SK-N-SH treated with all-trans-retinoic acid at 6 μM for 48 hours (cell line): ENCODE measurements around the gene TNXB.
"Not testable (repeated sequence)": the region's sequence is repeated elsewhere in the genome, so short reads cannot be mapped to it uniquely, and the experiment has no call there.

ENCODE experiments used
- ATAC-seq: fragments of 200-7000 bp; cut with Tn5 transposase; 3 replicates; pipeline ENCODE4 v1.9.1; 2020; ENCODE audit warnings: mild to moderate bottlenecking, moderate library complexity
- ARNTL ChIP-seq: fragments of 450-650 bp; formaldehyde crosslinking; IDR thresholded peaks from 2 replicates; pipeline ENCODE4 v1.5.0; 2020; ENCODE audit warnings: low read depth, mild to moderate bottlenecking, moderate library complexity, borderline replicate concordance
- BACH2 ChIP-seq: fragments of 250-450 bp; sonication (Bioruptor Pico); IDR thresholded peaks from 2 replicates; pipeline ENCODE4 v1.9.0; 2021; ENCODE audit warnings: mild to moderate bottlenecking, borderline replicate concordance
- CREB5 ChIP-seq: fragments of 250-450 bp; sonication (Bioruptor Pico); IDR thresholded peaks from 2 replicates; pipeline ENCODE4 v1.5.1; 2020; ENCODE audit warnings: low read depth, mild to moderate bottlenecking, moderate library complexity
- CSDC2 ChIP-seq: fragments of 250-450 bp; sonication (Bioruptor Pico); IDR thresholded peaks from 2 replicates; pipeline ENCODE4 v1.5.0; 2020; ENCODE audit warnings: mild to moderate bottlenecking, moderate library complexity
- CSRNP3 ChIP-seq: fragments of 250-450 bp; sonication (Bioruptor Pico); IDR thresholded peaks from 2 replicates; pipeline ENCODE4 v1.5.1; 2021; ENCODE audit warnings: mild to moderate bottlenecking, moderate library complexity
- ESRRG ChIP-seq: fragments of 250-450 bp; sonication (Bioruptor Pico); IDR thresholded peaks from 2 replicates; pipeline ENCODE4 v1.6.1; 2021; ENCODE audit warnings: mild to moderate bottlenecking
- GLIS3 ChIP-seq: fragments of 250-450 bp; sonication (Bioruptor Pico); IDR thresholded peaks from 2 replicates; pipeline ENCODE4 v1.5.0; 2020; ENCODE audit warnings: mild to moderate bottlenecking, moderate library complexity
- ISL1 ChIP-seq: fragments of 250-450 bp; sonication (Bioruptor Pico); IDR thresholded peaks from 2 replicates; pipeline ENCODE4 v2.1.2; 2022; ENCODE audit warnings: mild to moderate bottlenecking, moderate library complexity
- OSR1 ChIP-seq: fragments of 250-450 bp; sonication (Bioruptor Pico); IDR thresholded peaks from 2 replicates; pipeline ENCODE4 v1.8.0; 2022; ENCODE audit warnings: moderate library complexity, mild to moderate bottlenecking, inconsistent platforms
- PPARA ChIP-seq: fragments of 250-450 bp; sonication (Bioruptor Pico); IDR thresholded peaks from 2 replicates; pipeline ENCODE4 v1.5.0; 2020; ENCODE audit warnings: mild to moderate bottlenecking, borderline replicate concordance
- RARB ChIP-seq: fragments of 250-450 bp; sonication (Bioruptor Pico); IDR thresholded peaks from 2 replicates; pipeline ENCODE4 v1.8.0; 2021; ENCODE audit warnings: mild to moderate bottlenecking, moderate library complexity
- SNAI2 ChIP-seq: fragments of 250-450 bp; sonication (Bioruptor Pico); IDR thresholded peaks from 2 replicates; pipeline ENCODE4 v1.5.0; 2020; ENCODE audit warnings: mild to moderate bottlenecking, moderate library complexity
- TCF4 ChIP-seq: fragments of 250-450 bp; sonication (Bioruptor Pico); IDR thresholded peaks from 2 replicates; pipeline ENCODE4 v1.8.0; 2021; ENCODE audit warnings: mild to moderate bottlenecking, moderate library complexity, borderline replicate concordance
- TOX ChIP-seq: fragments of 250-450 bp; sonication (Bioruptor Pico); IDR thresholded peaks from 2 replicates; pipeline ENCODE4 v1.8.0; 2021; ENCODE audit warnings: mild to moderate bottlenecking, moderate library complexity, borderline replicate concordance
- ZC3H10 ChIP-seq: fragments of 250-450 bp; sonication (Bioruptor Pico); IDR thresholded peaks from 2 replicates; pipeline ENCODE4 v1.5.1; 2021; ENCODE audit warnings: mild to moderate bottlenecking, moderate library complexity
- ZFP3 ChIP-seq: fragments of 250-450 bp; sonication (Bioruptor Pico); IDR thresholded peaks from 2 replicates; pipeline ENCODE4 v1.5.0; 2020; ENCODE audit warnings: mild to moderate bottlenecking, moderate library complexity
- ZFP30 ChIP-seq: fragments of 450-650 bp; formaldehyde crosslinking; IDR thresholded peaks from 2 replicates; pipeline ENCODE4 v1.5.0; 2022; ENCODE audit warnings: mild to moderate bottlenecking, moderate library complexity
- ZNF565 ChIP-seq: fragments of 450-650 bp; formaldehyde crosslinking; conservative IDR thresholded peaks from 2 replicates; pipeline ENCODE4 v1.5.0; 2020; ENCODE audit warnings: low read depth, mild to moderate bottlenecking, moderate library complexity
- ZNF70 ChIP-seq: fragments of 450-650 bp; formaldehyde crosslinking; IDR thresholded peaks from 2 replicates; pipeline ENCODE4 v1.5.0; 2020; ENCODE audit warnings: mild to moderate bottlenecking, moderate library complexity
- ZNF8 ChIP-seq: fragments of 450-650 bp; formaldehyde crosslinking; IDR thresholded peaks from 2 replicates; pipeline ENCODE4 v1.5.0; 2020; ENCODE audit warnings: mild to moderate bottlenecking, moderate library complexity
- TF ChIP-seq, protein P1 (sequence below): fragments of 250-450 bp; sonication (Bioruptor Pico); IDR thresholded peaks from 2 replicates; pipeline ENCODE4 v1.5.0; 2020; ENCODE audit warnings: mild to moderate bottlenecking, moderate library complexity
- TF ChIP-seq, protein P2 (sequence below): fragments of 250-450 bp; sonication (Bioruptor Pico); IDR thresholded peaks from 2 replicates; pipeline ENCODE4 v1.8.0; 2020; ENCODE audit warnings: mild to moderate bottlenecking, moderate library complexity, borderline replicate concordance

Gene TNXB

DNA sequence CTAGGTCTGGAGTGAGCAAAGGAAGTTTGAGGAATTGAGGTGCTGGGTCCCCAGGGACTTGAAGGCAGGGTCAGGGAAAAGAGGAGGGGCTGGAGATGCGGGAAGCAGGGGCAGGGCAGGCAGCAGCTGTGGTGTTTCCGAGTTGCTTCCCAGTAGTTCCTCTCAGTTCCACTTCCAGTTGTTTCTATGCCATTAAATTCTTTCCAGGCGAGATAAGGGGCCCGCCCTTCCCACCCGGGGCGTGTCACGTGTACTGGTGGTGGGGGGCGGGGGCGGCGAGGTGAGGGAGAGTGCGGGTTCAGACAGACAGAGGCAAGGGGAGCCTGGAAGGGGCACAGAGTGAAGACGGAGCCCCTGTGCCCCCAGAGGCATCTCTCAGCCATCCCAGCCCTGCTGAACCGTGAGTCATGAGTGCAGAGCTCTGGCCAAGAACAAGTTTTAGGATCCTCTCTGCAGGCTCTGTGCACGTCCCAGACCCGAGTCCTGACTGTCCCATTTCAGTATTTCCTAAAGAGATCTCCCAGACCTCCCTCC, 977 bp downstream of the TNXB start:
- peak; percentile 80 for ATAC-seq

GRCh38 chr6:32107406-32107805, 1.7 kb downstream of the TNXB start:
- no peak for ATAC-seq

More for the DNA sequence above, 977 bp downstream of the TNXB start:
- no peak for TF ChIP-seq BACH2 (CRISPR knock-in tag)

GRCh38 chr6:32105433-32105832, 3.7 kb downstream of the TNXB start:
- TF ChIP-seq CSDC2 = 0 out of 2 replicates have a peak, but pooled peaks have one; percentile 66
- no peak for TF ChIP-seq ZNF565 (CRISPR knock-in tag)
- ATAC-seq = peak; percentile 48

More at GRCh38 chr6:32107406-32107805, 1.7 kb downstream of the TNXB start:
- TF ChIP-seq PPARA (CRISPR knock-in tag) (no peak), SNAI2 (CRISPR knock-in tag) (no peak), ZNF8 (no peak), ISL1 (CRISPR knock-in tag) (no peak), CREB5 (CRISPR knock-in tag) (no peak), CSRNP3 (CRISPR knock-in tag) (no peak), ZFP3 (no peak), RARB (CRISPR knock-in tag) (no peak), ESRRG (CRISPR knock-in tag) (no peak), TOX (no peak), ZNF565 (CRISPR knock-in tag) (no peak), BACH2 (CRISPR knock-in tag) (no peak), GLIS3 (CRISPR knock-in tag) (no peak), ZC3H10 (CRISPR knock-in tag) (no peak)
- TF ChIP-seq, protein P1, sequence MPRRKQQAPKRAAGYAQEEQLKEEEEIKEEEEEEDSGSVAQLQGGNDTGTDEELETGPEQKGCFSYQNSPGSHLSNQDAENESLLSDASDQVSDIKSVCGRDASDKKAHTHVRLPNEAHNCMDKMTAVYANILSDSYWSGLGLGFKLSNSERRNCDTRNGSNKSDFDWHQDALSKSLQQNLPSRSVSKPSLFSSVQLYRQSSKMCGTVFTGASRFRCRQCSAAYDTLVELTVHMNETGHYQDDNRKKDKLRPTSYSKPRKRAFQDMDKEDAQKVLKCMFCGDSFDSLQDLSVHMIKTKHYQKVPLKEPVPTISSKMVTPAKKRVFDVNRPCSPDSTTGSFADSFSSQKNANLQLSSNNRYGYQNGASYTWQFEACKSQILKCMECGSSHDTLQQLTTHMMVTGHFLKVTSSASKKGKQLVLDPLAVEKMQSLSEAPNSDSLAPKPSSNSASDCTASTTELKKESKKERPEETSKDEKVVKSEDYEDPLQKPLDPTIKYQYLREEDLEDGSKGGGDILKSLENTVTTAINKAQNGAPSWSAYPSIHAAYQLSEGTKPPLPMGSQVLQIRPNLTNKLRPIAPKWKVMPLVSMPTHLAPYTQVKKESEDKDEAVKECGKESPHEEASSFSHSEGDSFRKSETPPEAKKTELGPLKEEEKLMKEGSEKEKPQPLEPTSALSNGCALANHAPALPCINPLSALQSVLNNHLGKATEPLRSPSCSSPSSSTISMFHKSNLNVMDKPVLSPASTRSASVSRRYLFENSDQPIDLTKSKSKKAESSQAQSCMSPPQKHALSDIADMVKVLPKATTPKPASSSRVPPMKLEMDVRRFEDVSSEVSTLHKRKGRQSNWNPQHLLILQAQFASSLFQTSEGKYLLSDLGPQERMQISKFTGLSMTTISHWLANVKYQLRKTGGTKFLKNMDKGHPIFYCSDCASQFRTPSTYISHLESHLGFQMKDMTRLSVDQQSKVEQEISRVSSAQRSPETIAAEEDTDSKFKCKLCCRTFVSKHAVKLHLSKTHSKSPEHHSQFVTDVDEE (CRISPR knock-in tag) = no peak

- no peak for ATAC-seq
- TF ChIP-seq ARNTL (no peak), ZFP30 (CRISPR knock-in tag) (no peak), RARB (CRISPR knock-in tag) (no peak), GLIS3 (CRISPR knock-in tag) (no peak), PPARA (CRISPR knock-in tag) (no peak), OSR1 (no peak), CREB5 (CRISPR knock-in tag) (no peak)
These were observed 6.9 kb downstream of the TNXB start for GRCh38 chr6:32102255-32102654.

GRCh38 chr6:32100251-32100650, 8.9 kb downstream of the TNXB start:
- not testable (repeated sequence) for ATAC-seq

DNA sequence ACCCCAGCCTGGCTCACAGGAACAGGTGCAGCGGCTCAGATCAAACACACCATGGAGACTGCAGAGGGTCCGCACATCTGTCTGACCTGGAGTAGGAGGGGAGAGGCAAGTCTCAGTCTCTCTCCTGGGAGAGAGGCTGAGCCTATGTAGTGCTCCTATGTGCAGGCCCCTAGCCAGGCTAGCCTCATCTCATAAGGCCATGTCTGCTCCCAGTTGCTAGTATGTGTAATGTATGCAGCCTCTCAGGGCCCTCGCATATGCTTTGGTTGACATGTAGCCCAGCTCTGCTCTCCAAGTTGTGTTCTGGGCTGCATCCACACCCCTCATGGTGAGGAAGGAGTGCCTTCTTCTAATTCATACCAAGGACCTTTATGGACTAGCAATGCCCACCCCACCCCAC, 11.8 kb downstream of the TNXB start:
- no peak for ATAC-seq
- no peak for TF ChIP-seq RARB (CRISPR knock-in tag)
- no peak for TF ChIP-seq ZFP30 (CRISPR knock-in tag)
- no peak for TF ChIP-seq CSDC2
- no peak for TF ChIP-seq TOX
- no peak for TF ChIP-seq TCF4
- TF ChIP-seq ZNF70 (CRISPR knock-in tag) = no peak
- TF ChIP-seq ISL1 (CRISPR knock-in tag) = no peak
- TF ChIP-seq, protein P2, sequence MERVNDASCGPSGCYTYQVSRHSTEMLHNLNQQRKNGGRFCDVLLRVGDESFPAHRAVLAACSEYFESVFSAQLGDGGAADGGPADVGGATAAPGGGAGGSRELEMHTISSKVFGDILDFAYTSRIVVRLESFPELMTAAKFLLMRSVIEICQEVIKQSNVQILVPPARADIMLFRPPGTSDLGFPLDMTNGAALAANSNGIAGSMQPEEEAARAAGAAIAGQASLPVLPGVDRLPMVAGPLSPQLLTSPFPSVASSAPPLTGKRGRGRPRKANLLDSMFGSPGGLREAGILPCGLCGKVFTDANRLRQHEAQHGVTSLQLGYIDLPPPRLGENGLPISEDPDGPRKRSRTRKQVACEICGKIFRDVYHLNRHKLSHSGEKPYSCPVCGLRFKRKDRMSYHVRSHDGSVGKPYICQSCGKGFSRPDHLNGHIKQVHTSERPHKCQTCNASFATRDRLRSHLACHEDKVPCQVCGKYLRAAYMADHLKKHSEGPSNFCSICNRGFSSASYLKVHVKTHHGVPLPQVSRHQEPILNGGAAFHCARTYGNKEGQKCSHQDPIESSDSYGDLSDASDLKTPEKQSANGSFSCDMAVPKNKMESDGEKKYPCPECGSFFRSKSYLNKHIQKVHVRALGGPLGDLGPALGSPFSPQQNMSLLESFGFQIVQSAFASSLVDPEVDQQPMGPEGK = no peak
- no peak for TF ChIP-seq CREB5 (CRISPR knock-in tag)
